Measurements from ENCODE around the gene IRF1.
A peak's percentile ranks its signal among the peaks of the same experiment; 100 is the strongest.

The IRF1 gene

GRCh38 chr5:132456296-132456986, 34.1 kb downstream of the IRF1 start:
- no peak for TF ChIP-seq CTCF (IDR thresholded peaks at IDR 0.05; ENCODE audit: insufficient read depth, low read depth, low read length, missing control alignments)
- H3K4me3 ChIP-seq (ENCODE audit: low read depth, low read length) = peak overlapping the region; percentile 18
- DNase-seq (ENCODE audit: low read depth) = peak; percentile 88

GRCh38 chr5:132455614-132456115, 34.9 kb downstream of the IRF1 start:
- peak overlapping the region; percentile 18; the same call in 1 of the 2 replicates for H3K4me3 ChIP-seq (ENCODE audit: low read depth, low read length)
- no peak for DNase-seq (ENCODE audit: low read depth)
- TF ChIP-seq CTCF (IDR thresholded peaks at IDR 0.05; ENCODE audit: insufficient read depth, low read depth, low read length, missing control alignments) = no peak

GRCh38 chr5:132454361-132454760, 36.2 kb downstream of the IRF1 start:
- H3K4me3 ChIP-seq (ENCODE audit: low read depth, low read length) = no peak overlapping the region
- TF ChIP-seq CTCF (IDR thresholded peaks at IDR 0.05; ENCODE audit: insufficient read depth, low read depth, low read length, missing control alignments) = no peak
- no peak for DNase-seq (ENCODE audit: low read depth)

GRCh38 chr5:132451387-132451786, 39.2 kb downstream of the IRF1 start:
- H3K4me3 ChIP-seq (ENCODE audit: low read depth, low read length) = no peak overlapping the region
- TF ChIP-seq CTCF (IDR thresholded peaks at IDR 0.05; ENCODE audit: insufficient read depth, low read depth, low read length, missing control alignments) = no peak
- no peak for DNase-seq (ENCODE audit: low read depth)

GRCh38 chr5:132449060-132449459, 41.5 kb downstream of the IRF1 start:
- H3K4me3 ChIP-seq (ENCODE audit: low read depth, low read length) = no peak overlapping the region
- TF ChIP-seq CTCF (IDR thresholded peaks at IDR 0.05; ENCODE audit: insufficient read depth, low read depth, low read length, missing control alignments) = no peak
- no peak for DNase-seq (ENCODE audit: low read depth)

GRCh38 chr5:132447196-132447595, 43.4 kb downstream of the IRF1 start:
- TF ChIP-seq CTCF (IDR thresholded peaks at IDR 0.05; ENCODE audit: insufficient read depth, low read depth, low read length, missing control alignments) = no peak
- H3K4me3 ChIP-seq (ENCODE audit: low read depth, low read length) = no peak overlapping the region
- no peak for DNase-seq (ENCODE audit: low read depth)

- no peak for DNase-seq (ENCODE audit: low read depth)
- H3K4me3 ChIP-seq (ENCODE audit: low read depth, low read length) = no peak overlapping the region
- TF ChIP-seq CTCF (IDR thresholded peaks at IDR 0.05; ENCODE audit: insufficient read depth, low read depth, low read length, missing control alignments) = no peak
These were observed 44.0 kb downstream of the IRF1 start for GRCh38 chr5:132446621-132447020.

All from GM12865 (cell line).